Measurements from ENCODE around the gene PTGIS. TPM values are rescaled to one million over a fixed set of nuclear protein-coding genes. Genes with fewer than 3 reads are reported as not detected.

The PTGIS gene
- total and polyA plus RNA-seq, 2 donors: 0.76 to 3.3 TPM

DNA sequence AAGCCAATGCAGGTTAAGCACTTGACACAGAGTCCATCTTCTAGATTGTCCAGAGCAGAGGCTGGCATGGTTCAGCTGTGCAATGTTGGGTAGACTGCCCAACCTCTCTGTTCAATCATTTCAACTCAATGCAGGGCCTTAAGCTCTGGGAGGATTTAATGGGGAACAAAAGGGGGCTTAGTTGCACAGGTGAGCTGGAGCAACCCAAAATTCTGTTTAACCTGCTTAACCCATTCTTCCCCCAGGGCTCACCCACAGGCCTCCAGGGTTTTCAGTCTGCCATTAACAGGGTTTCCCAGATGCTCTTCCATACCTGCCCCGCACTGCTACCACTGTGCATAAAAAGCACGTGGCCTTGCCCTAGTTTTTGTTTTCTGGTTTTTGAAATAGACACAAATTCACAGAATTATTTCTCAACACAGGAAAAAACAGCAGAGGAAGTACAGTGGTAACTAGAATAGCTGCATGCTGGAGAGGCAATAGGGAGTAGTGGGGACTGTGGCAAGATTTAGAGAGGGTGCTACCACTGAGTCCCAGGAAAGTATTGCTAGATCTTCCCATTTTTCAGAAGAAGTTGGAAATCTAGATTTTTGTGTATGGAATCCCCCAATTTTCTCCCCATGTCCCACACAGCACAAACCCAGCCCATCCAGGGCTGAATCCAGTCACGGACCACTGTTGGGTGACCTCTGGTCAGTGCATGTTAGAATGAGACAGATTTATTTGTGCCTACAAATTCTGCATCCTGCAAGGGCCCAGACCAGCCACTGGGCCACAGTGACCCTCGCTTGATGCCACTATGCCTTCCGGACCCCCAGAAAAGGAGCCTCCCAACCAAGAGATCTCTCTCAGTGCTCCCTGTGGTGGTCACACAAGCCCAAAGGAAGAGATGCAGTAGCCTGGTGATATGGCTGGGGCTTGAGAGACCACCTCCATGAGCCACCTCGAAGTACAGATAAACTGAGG, 4.6 kb downstream of the PTGIS start:
- peaks cover 9 to 43% of the 10 kb centered on the region in 2 donors for H3K27me3 ChIP-seq (ENCODE audit: control insufficient read depth in 2 of 2, insufficient read depth in 1 of 2, low read length in 1 of 2)

GRCh38 chr20:49562311-49563014, 5.5 kb downstream of the PTGIS start:
- no peaks in the 10 kb centered on the region for H3K36me3 ChIP-seq (ENCODE audit: control insufficient read depth in 2 of 2, insufficient read depth in 2 of 2, low read length in 1 of 2)
- DNase-seq (ENCODE audit: low read depth in 6 of 9, low spot score in 9 of 9): no peak
- H3K4me1 ChIP-seq (ENCODE audit: control insufficient read depth in 2 of 2, insufficient read depth in 2 of 2, low read length in 2 of 2): no peaks in the 10 kb centered on the region
- no peaks in the 10 kb centered on the region for H3K9me3 ChIP-seq (ENCODE audit: control insufficient read depth in 2 of 2, insufficient read depth in 1 of 2, low read length in 1 of 2)
- H3K27ac ChIP-seq (ENCODE audit: low read depth in 1 of 2, low read length in 1 of 2): no peak overlapping the region
- no peak overlapping the region for H3K4me3 ChIP-seq (ENCODE audit: low read length in 2 of 2)
- WGBS: 82% methylated on average over 21 of the region's 21 CpGs
- peaks cover 3 to 38% of the 10 kb centered on the region in 2 donors for H3K27me3 ChIP-seq (ENCODE audit: control insufficient read depth in 2 of 2, insufficient read depth in 1 of 2, low read length in 1 of 2)

More for the DNA sequence above, 4.6 kb downstream of the PTGIS start:
- H3K27ac ChIP-seq (ENCODE audit: low read depth in 1 of 2, low read length in 1 of 2): no peak overlapping the region
- no peak for DNase-seq (ENCODE audit: low read depth in 6 of 9, low spot score in 9 of 9)
- H3K4me3 ChIP-seq (ENCODE audit: low read length in 2 of 2): no peak overlapping the region
- no peaks in the 10 kb centered on the region for H3K9me3 ChIP-seq (ENCODE audit: control insufficient read depth in 2 of 2, insufficient read depth in 1 of 2, low read length in 1 of 2)
- no peaks in the 10 kb centered on the region for H3K36me3 ChIP-seq (ENCODE audit: control insufficient read depth in 2 of 2, insufficient read depth in 2 of 2, low read length in 1 of 2)
- WGBS: 90% methylated on average over 6 of the region's 6 CpGs
- no peaks in the 10 kb centered on the region for H3K4me1 ChIP-seq (ENCODE audit: control insufficient read depth in 2 of 2, insufficient read depth in 2 of 2, low read length in 2 of 2)

DNA sequence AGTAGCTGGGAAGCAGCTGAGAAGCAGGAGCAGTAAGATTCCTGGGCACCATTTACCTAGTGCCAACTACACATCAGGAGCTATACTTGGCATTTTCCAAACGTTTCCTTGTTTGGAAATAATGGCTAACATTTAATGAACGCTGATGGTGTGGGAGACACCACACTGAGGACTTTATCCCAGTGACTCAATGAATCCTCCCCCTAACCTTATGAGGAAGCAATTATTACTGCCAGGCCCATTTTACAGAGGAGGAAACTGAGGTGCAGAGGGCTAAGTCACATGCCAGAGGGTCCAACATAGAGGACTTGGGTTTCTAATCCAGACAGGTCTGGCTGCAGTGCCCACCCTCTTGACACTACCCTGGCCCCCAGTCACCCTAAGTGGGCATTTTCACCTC, 6.1 kb downstream of the PTGIS start:
- WGBS: 90% methylated on average over 2 of the region's 2 CpGs
- no peaks in the 10 kb centered on the region for H3K36me3 ChIP-seq (ENCODE audit: control insufficient read depth in 2 of 2, insufficient read depth in 2 of 2, low read length in 1 of 2)
- H3K4me3 ChIP-seq (ENCODE audit: low read length in 2 of 2): no peak overlapping the region
- peaks cover 0 to 32% of the 10 kb centered on the region in 2 donors for H3K27me3 ChIP-seq (ENCODE audit: control insufficient read depth in 2 of 2, insufficient read depth in 1 of 2, low read length in 1 of 2)
- H3K4me1 ChIP-seq (ENCODE audit: control insufficient read depth in 2 of 2, insufficient read depth in 2 of 2, low read length in 2 of 2): no peaks in the 10 kb centered on the region
- no peaks in the 10 kb centered on the region for H3K9me3 ChIP-seq (ENCODE audit: control insufficient read depth in 2 of 2, insufficient read depth in 1 of 2, low read length in 1 of 2)
- H3K27ac ChIP-seq (ENCODE audit: low read depth in 1 of 2, low read length in 1 of 2): no peak overlapping the region
- no peak for DNase-seq (ENCODE audit: low read depth in 6 of 9, low spot score in 9 of 9)

GRCh38 chr20:49561256-49561655, 6.7 kb downstream of the PTGIS start:
- Histone ChIP-seq H3K27me3 (ENCODE audit: control insufficient read depth in 2 of 2, insufficient read depth in 1 of 2, low read length in 1 of 2) (peaks cover 0 to 28% of the 10 kb centered on the region in 2 donors), H3K27ac (ENCODE audit: low read depth in 1 of 2, low read length in 1 of 2) (no peak overlapping the region), H3K4me1 (ENCODE audit: control insufficient read depth in 2 of 2, insufficient read depth in 2 of 2, low read length in 2 of 2) (no peaks in the 10 kb centered on the region), H3K4me3 (ENCODE audit: low read length in 2 of 2) (no peak overlapping the region), H3K9me3 (ENCODE audit: control insufficient read depth in 2 of 2, insufficient read depth in 1 of 2, low read length in 1 of 2) (no peaks in the 10 kb centered on the region), H3K36me3 (ENCODE audit: control insufficient read depth in 2 of 2, insufficient read depth in 2 of 2, low read length in 1 of 2) (no peaks in the 10 kb centered on the region)
- no peak for DNase-seq (ENCODE audit: low read depth in 6 of 9, low spot score in 9 of 9)
- 88% methylated on average over 4 of the region's 4 CpGs for WGBS

DNA sequence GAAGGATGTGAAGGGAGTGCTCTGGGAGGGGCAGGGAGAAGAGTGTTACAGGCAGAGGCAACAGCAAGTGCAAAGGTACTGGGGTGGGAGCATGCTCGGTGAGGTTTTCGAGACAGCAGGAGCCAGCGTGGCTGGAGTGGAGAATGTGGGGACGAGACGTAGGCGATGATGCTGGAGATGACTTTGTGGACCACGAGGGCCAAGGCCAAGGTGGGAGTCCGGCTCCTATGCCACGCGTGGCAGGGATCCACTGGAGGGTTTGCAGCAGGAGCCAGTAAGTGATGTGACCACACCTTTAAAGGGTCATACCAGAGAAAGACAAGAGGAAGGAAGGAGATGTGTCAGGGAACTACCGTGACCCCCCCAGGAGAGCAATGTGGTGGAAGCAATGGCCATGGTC, 7.3 kb downstream of the PTGIS start:
- no peaks in the 10 kb centered on the region for H3K9me3 ChIP-seq (ENCODE audit: control insufficient read depth in 2 of 2, insufficient read depth in 1 of 2, low read length in 1 of 2)
- WGBS: 89% methylated on average over 11 of the region's 11 CpGs
- no peaks in the 10 kb centered on the region for H3K4me1 ChIP-seq (ENCODE audit: control insufficient read depth in 2 of 2, insufficient read depth in 2 of 2, low read length in 2 of 2)
- no peak overlapping the region for H3K4me3 ChIP-seq (ENCODE audit: low read length in 2 of 2)
- no peak overlapping the region for H3K27ac ChIP-seq (ENCODE audit: low read depth in 1 of 2, low read length in 1 of 2)
- H3K27me3 ChIP-seq (ENCODE audit: control insufficient read depth in 2 of 2, insufficient read depth in 1 of 2, low read length in 1 of 2): peaks cover 0 to 22% of the 10 kb centered on the region in 2 donors
- no peak for DNase-seq (ENCODE audit: low read depth in 6 of 9, low spot score in 9 of 9)
- H3K36me3 ChIP-seq (ENCODE audit: control insufficient read depth in 2 of 2, insufficient read depth in 2 of 2, low read length in 1 of 2): no peaks in the 10 kb centered on the region

DNA sequence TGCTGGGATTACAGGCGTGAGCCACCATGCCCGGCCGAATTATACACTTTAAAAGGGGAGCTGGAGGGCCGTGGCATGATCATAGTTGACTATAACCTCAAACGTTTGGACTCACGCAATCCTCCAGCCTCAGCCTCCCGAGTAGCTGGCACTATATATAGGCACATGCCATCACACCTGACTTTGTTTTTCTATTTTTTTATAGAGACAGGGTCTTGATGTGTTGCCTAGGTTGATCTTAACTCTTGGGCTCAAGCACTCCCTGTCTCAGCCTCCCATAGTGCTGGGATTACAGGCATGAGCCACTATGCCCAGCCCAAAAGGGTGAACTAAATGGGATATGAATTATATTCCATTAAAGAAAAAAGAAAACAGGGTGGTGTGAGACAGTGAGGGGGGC, 7.8 kb downstream of the PTGIS start:
- 86% methylated on average over 7 of the region's 7 CpGs for WGBS
- Histone ChIP-seq H3K9me3 (ENCODE audit: control insufficient read depth in 2 of 2, insufficient read depth in 1 of 2, low read length in 1 of 2) (no peaks in the 10 kb centered on the region), H3K4me1 (ENCODE audit: control insufficient read depth in 2 of 2, insufficient read depth in 2 of 2, low read length in 2 of 2) (no peaks in the 10 kb centered on the region), H3K27ac (ENCODE audit: low read depth in 1 of 2, low read length in 1 of 2) (no peak overlapping the region), H3K4me3 (ENCODE audit: low read length in 2 of 2) (no peak overlapping the region), H3K36me3 (ENCODE audit: control insufficient read depth in 2 of 2, insufficient read depth in 2 of 2, low read length in 1 of 2) (no peaks in the 10 kb centered on the region), H3K27me3 (ENCODE audit: control insufficient read depth in 2 of 2, insufficient read depth in 1 of 2, low read length in 1 of 2) (peaks cover 0 to 18% of the 10 kb centered on the region in 2 donors)
- DNase-seq (ENCODE audit: low read depth in 6 of 9, low spot score in 9 of 9): no peak

DNA sequence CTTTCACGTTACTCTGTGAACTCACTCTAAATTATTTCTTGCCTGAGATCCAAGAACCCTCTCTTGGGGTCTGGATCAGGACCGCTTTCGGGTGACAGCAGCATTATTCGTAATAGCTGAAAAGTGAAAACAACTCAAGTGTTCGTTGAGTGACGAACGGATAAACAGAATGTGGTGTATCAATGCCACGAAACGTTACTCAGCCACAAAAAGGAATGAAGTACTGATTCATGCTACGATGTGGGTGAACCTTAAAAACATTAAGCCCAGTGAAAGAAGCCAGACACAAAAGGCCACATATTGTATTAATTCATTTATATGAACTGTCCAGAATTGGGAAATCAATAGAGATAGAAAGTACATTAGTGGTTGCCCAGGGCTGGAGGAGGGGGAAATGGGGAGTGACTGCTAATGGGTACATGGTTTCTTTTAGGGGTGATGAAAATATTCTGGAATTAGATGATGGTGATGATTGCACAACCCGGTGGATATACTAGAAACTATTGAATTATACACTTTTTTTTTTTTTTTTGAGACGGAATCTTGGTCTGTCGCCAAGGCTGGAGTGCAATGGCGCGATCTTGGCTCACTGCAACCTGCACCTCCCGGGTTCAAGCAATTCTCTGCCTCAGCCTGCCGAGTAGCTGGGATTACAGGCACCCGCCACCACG, 8.4 kb downstream of the PTGIS start:
- WGBS: 94% methylated on average over 19 of the region's 19 CpGs
- Histone ChIP-seq H3K4me3 (ENCODE audit: low read length in 2 of 2) (no peak overlapping the region), H3K9me3 (ENCODE audit: control insufficient read depth in 2 of 2, insufficient read depth in 1 of 2, low read length in 1 of 2) (no peaks in the 10 kb centered on the region), H3K27me3 (ENCODE audit: control insufficient read depth in 2 of 2, insufficient read depth in 1 of 2, low read length in 1 of 2) (peaks cover 0 to 16% of the 10 kb centered on the region in 2 donors), H3K36me3 (ENCODE audit: control insufficient read depth in 2 of 2, insufficient read depth in 2 of 2, low read length in 1 of 2) (no peaks in the 10 kb centered on the region), H3K4me1 (ENCODE audit: control insufficient read depth in 2 of 2, insufficient read depth in 2 of 2, low read length in 2 of 2) (no peaks in the 10 kb centered on the region), H3K27ac (ENCODE audit: low read depth in 1 of 2, low read length in 1 of 2) (no peak overlapping the region)
- DNase-seq (ENCODE audit: low read depth in 6 of 9, low spot score in 9 of 9): no peak

GRCh38 chr20:49558826-49559225, 9.1 kb downstream of the PTGIS start:
- H3K9me3 ChIP-seq (ENCODE audit: control insufficient read depth in 2 of 2, insufficient read depth in 1 of 2, low read length in 1 of 2): no peaks in the 10 kb centered on the region
- no peaks in the 10 kb centered on the region for H3K4me1 ChIP-seq (ENCODE audit: control insufficient read depth in 2 of 2, insufficient read depth in 2 of 2, low read length in 2 of 2)
- 67% methylated on average over 8 of the region's 8 CpGs for WGBS
- H3K27ac ChIP-seq (ENCODE audit: low read depth in 1 of 2, low read length in 1 of 2): no peak overlapping the region
- H3K27me3 ChIP-seq (ENCODE audit: control insufficient read depth in 2 of 2, insufficient read depth in 1 of 2, low read length in 1 of 2): peaks cover 0 to 16% of the 10 kb centered on the region in 2 donors
- H3K4me3 ChIP-seq (ENCODE audit: low read length in 2 of 2): no peak overlapping the region
- H3K36me3 ChIP-seq (ENCODE audit: control insufficient read depth in 2 of 2, insufficient read depth in 2 of 2, low read length in 1 of 2): no peaks in the 10 kb centered on the region
- no peak for DNase-seq (ENCODE audit: low read depth in 6 of 9, low spot score in 9 of 9)

GRCh38 chr20:49557449-49557848, 10.5 kb downstream of the PTGIS start:
- no peak for DNase-seq (ENCODE audit: low read depth in 6 of 9, low spot score in 9 of 9)
- Histone ChIP-seq H3K9me3 (ENCODE audit: control insufficient read depth in 2 of 2, insufficient read depth in 1 of 2, low read length in 1 of 2) (no peaks in the 10 kb centered on the region), H3K36me3 (ENCODE audit: control insufficient read depth in 2 of 2, insufficient read depth in 2 of 2, low read length in 1 of 2) (no peaks in the 10 kb centered on the region), H3K27me3 (ENCODE audit: control insufficient read depth in 2 of 2, insufficient read depth in 1 of 2, low read length in 1 of 2) (peaks cover 0 to 7% of the 10 kb centered on the region in 2 donors), H3K4me1 (ENCODE audit: control insufficient read depth in 2 of 2, insufficient read depth in 2 of 2, low read length in 2 of 2) (no peaks in the 10 kb centered on the region), H3K27ac (ENCODE audit: low read depth in 1 of 2, low read length in 1 of 2) (no peak overlapping the region), H3K4me3 (ENCODE audit: low read length in 2 of 2) (no peak overlapping the region)
- 87% methylated on average over 5 of the region's 5 CpGs for WGBS
